Panc1 (cell line): ENCODE results near the gene RNASE12. TPM values are rescaled to one million over a fixed set of nuclear protein-coding genes. Genes with fewer than 3 reads are reported as not detected.

Experiments
- ATAC-seq: fragments of 200-7000 bp; cut with Tn5 transposase; 2 replicates; pipeline ENCODE4 v1.9.1; 2020; ENCODE audit warnings: mild to moderate bottlenecking, moderate library complexity
- BruUV-seq: library from RNA; stranded (reverse); fragments of 400-500 nt; replicated peaks from 2 replicates; lab custom pipeline; 2021; lab: Mats Ljungman, UMichigan
- CTCF ChIA-PET: fragments of 300-600 bp; sonication (Branson Sonifier 250); formaldehyde crosslinking; loops from one replicate; lab custom pipeline; 2022; ENCODE audit warnings: antibody characterized with exemption; lab: Charles Lee
- POLR2A ChIA-PET: fragments of 300-600 bp; sonication (Branson Sonifier 250); formaldehyde crosslinking; loops from one replicate; lab custom pipeline; 2022; ENCODE audit warnings: antibody characterized with exemption; lab: Charles Lee
- DNase-seq: peaks from one replicate; pipeline ENCODE4 v3.0.0-alpha.2; 2010; ENCODE audit warnings: low read depth, low spot score
- H3K27ac ChIP-seq: 2 replicates; pipeline ENCODE4 v1.5.1; 2011; ENCODE audit warnings: mild to moderate bottlenecking, low read length, inconsistent platforms
- H3K27me3 ChIP-seq: fragments of 200-500 bp; sonication (Bioruptor generic); 2 replicates; pipeline ENCODE4 v1.6.0; 2014; ENCODE audit warnings: low read length, inconsistent platforms; ENCODE audit not compliant: control insufficient read depth, insufficient read depth
- H3K36me3 ChIP-seq: fragments of 200-500 bp; sonication (Bioruptor generic); 2 replicates; pipeline ENCODE4 v1.5.1; 2014; ENCODE audit warnings: inconsistent platforms, mild to moderate bottlenecking, low read length, moderate library complexity; ENCODE audit not compliant: control insufficient read depth, insufficient read depth
- H3K4me1 ChIP-seq: 2 replicates; pipeline ENCODE4 v1.5.1; 2011; ENCODE audit warnings: inconsistent platforms, mild to moderate bottlenecking, low read length, moderate library complexity; ENCODE audit not compliant: control insufficient read depth, insufficient read depth
- H3K4me3 ChIP-seq, 2 experiments: 2 replicates each; pipeline ENCODE4 v1.5.1; 2011 to 2012; ENCODE audit warnings: low read depth in 2 of 2, low read length in 2 of 2, mild to moderate bottlenecking in 2 of 2, inconsistent platforms in 1 of 2, moderate library complexity in 1 of 2
- H3K9me3 ChIP-seq: fragments of 200-500 bp; sonication (Bioruptor generic); 2 replicates; pipeline ENCODE4 v1.5.1; 2014; ENCODE audit warnings: low read depth, mild to moderate bottlenecking, inconsistent platforms, low read length, moderate library complexity; ENCODE audit not compliant: control insufficient read depth, insufficient read depth
- CTCF ChIP-seq: fragments of 450-650 bp; IDR thresholded peaks from 2 replicates; pipeline ENCODE4 v1.5.1; 2017; ENCODE audit warnings: mild to moderate bottlenecking
- POLR2AphosphoS5 ChIP-seq: IDR thresholded peaks from 2 replicates; pipeline ENCODE4 v1.6.1; 2012; ENCODE audit warnings: mild to moderate bottlenecking, low read depth, low read length, moderate library complexity
- REST ChIP-seq, 2 experiments: IDR thresholded peaks; 2 replicates each; pipeline ENCODE4 v1.6.1; 2011 to 2012; ENCODE audit warnings: low read depth in 2 of 2, control low read depth in 1 of 2, low read length in 1 of 2, mild to moderate bottlenecking in 1 of 2, moderate library complexity in 1 of 2; ENCODE audit not compliant: insufficient read depth in 1 of 2
- SIN3A ChIP-seq: IDR thresholded peaks from 2 replicates; pipeline ENCODE4 v1.6.1; 2012; ENCODE audit warnings: low read depth, mild to moderate bottlenecking, low read length, moderate library complexity, borderline replicate concordance; ENCODE audit not compliant: insufficient read depth
- TCF7L2 ChIP-seq: IDR thresholded peaks from 2 replicates; pipeline ENCODE4 v1.6.1; 2011; ENCODE audit warnings: mild to moderate bottlenecking, low read depth, low read length, inconsistent platforms
- in situ Hi-C: cut with HindIII; loops from 2 replicates; pipeline ENCODE4 v1.10.0; 2016; ENCODE audit warnings: low sequenced_read_pairs, low pct_unique_long_range_greater_than_20kb
- intact Hi-C: fragments of 100-400 bp; cut with micrococcal nuclease; formaldehyde crosslinking; loops from one replicate; pipeline ENCODE4 v1.10.0; 2022; ENCODE audit not compliant: unreplicated experiment
- total RNA-seq: library from RNA; stranded (reverse); gene quantifications from one replicate; pipeline ENCODE4 v1.2.1, GENCODE V29; 2021; ENCODE audit not compliant: unreplicated experiment

The RNASE12 gene
- total RNA-seq, 1 experiment from 2014 or later, result not detected

GRCh38 chr14:20550926-20551325, 40.2 kb downstream of the RNASE12 start:
- no peaks in the 10 kb centered on the region for H3K4me1 ChIP-seq
- CTCF ChIA-PET, result no interaction called here

GRCh38 chr14:20548414-20549158, 42.6 kb downstream of the RNASE12 start:
- intact Hi-C loops (no loop called here), in situ Hi-C loops (no loop called here)
- ChIA-PET POLR2A (interaction anchor here (0.6 kb wide), 1 partner anchor 59 kb away, joined by 4 read pairs; no protein-coding TSS in a partner anchor), CTCF (no interaction called here)
- no peak for TF ChIP-seq CTCF
- no peak for TF ChIP-seq TCF7L2
- Histone ChIP-seq H3K36me3 (no peaks in the 10 kb centered on the region), H3K4me1 (no peaks in the 10 kb centered on the region), H3K27me3 (0 out of 2 replicates have a peak, but pooled peaks cover 5% of the 10 kb centered on the region), H3K4me3 (no peak overlapping the region), H3K27ac (no peak overlapping the region), H3K9me3 (no peaks in the 10 kb centered on the region)
- DNase-seq, result no peak
- no TSS peak for BruUV-seq
- ATAC-seq, result no peak

More at GRCh38 chr14:20550926-20551325, 40.2 kb downstream of the RNASE12 start:
- H3K27me3 ChIP-seq, result no peaks in the 10 kb centered on the region
- POLR2A ChIA-PET, result no interaction called here
- no peak overlapping the region for H3K27ac ChIP-seq
- no peak overlapping the region for H3K4me3 ChIP-seq
- no peak for DNase-seq
- no peak for ATAC-seq
- TF ChIP-seq SIN3A (no peak), TCF7L2 (no peak), REST (IDR thresholded peaks at IDR 0.05; ENCODE audit: insufficient read depth in 1 of 2, low read depth in 2 of 2, low read length in 1 of 2) (no peak), POLR2AphosphoS5 (no peak), CTCF (no peak)
- in situ Hi-C loops (no loop called here), intact Hi-C loops (no loop called here)
- BruUV-seq, result no TSS peak
- no peaks in the 10 kb centered on the region for H3K36me3 ChIP-seq
- H3K9me3 ChIP-seq, result no peaks in the 10 kb centered on the region
